ENCODE results near the gene FABP3. TPM values are rescaled to one million over a fixed set of nuclear protein-coding genes. Genes with fewer than 3 reads are reported as not detected.

Gene FABP3
- total and polyA plus RNA-seq, 10 of the 15 experiments (the other 5 are each of a cell fraction or from before 2014, with no cell fraction given) = 0.36 to 1.2 (median 0.67) TPM; not detected in 2

DNA sequence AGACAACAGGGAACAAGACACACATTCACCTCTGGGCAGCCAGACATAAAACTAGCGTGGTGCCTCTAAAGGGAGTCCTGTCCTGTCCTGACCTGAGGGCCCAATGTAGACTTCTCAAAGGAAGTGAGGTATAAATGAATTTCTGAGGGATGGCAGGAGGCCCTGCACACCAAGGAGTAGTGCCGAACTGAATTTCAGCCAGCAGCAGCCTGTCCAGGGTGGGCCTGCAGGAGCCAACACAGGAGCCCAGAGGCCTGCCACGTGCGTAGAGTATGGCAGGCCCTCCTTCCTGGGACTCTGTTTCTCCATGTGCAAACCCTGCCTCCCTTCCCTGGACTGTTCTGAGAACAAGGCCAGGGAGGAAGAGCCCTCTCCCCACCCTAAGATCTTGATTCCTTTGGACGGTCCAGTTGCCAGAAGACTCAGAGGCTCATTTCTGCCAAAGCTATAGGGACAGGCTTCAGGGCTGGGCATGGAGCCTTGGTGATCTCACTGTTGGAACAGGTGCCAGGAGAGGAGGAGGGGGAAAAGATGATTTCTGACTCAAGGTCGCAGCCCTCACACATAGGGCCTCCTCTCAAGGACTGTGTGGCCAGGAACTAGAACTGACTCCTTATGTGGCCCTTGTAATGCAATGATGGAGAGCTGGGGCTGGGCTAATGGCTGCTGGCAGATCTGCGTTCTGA lies 1.8 kb upstream of the FABP3 start:
- FAIRE-seq (no peak), DNase-seq (ENCODE audit: low read depth, low spot score) (no peak), ATAC-seq (no peak)
- Histone ChIP-seq H3K36me3 (ENCODE audit: control insufficient read depth in 2 of 2, insufficient read depth in 2 of 2, low read length in 1 of 2) (no peaks in the 10 kb centered on the region), H3K9me3 (replicated peaks; ENCODE audit: control insufficient read depth, insufficient read depth, low read length) (no peaks in the 10 kb centered on the region), H3K27me3 (replicated peaks in 1 of 2; ENCODE audit: control insufficient read depth in 2 of 2, insufficient read depth in 2 of 2, low read length in 1 of 2) (no peaks in the 10 kb centered on the region), H2AFZ (ENCODE audit: control insufficient read depth, low read depth, low read length) (no peak overlapping the region), H3K4me2 (ENCODE audit: control insufficient read depth, insufficient read depth) (no peak overlapping the region), H3K27ac (ENCODE audit: control insufficient read depth, insufficient read depth) (no peak overlapping the region), H3K4me1 (ENCODE audit: control insufficient read depth, insufficient read depth, low read length) (no peaks in the 10 kb centered on the region), H4K20me1 (ENCODE audit: control insufficient read depth, insufficient read depth) (no peaks in the 10 kb centered on the region), H3K4me3 (no peak overlapping the region), H3K79me2 (ENCODE audit: control insufficient read depth, insufficient read depth, low read length) (no peaks in the 10 kb centered on the region), H3K9ac (ENCODE audit: control insufficient read depth, insufficient read depth, low read length) (no peak overlapping the region)
- ChIA-PET RAD21 (ENCODE audit: unreplicated experiment) (interaction anchor here (0.5 to 2.3 kb wide), 4 partner anchors 20 to 242 kb away, joined by 3 to 15 read pairs (median 8); no protein-coding TSS in a partner anchor), POLR2A (no interaction called here), CTCF (interaction anchor here (0.6 to 5.5 kb wide), 7 partner anchors 21 to 629 kb away, joined by 3 to 42 read pairs (median 4); no protein-coding TSS in a partner anchor), SMC1A (ENCODE audit: uncharacterized antibody, unreplicated experiment) (interaction anchor here (1.6 to 2.4 kb wide), 2 partner anchors 20 to 22 kb away, joined by 3 to 7 read pairs; no protein-coding TSS in a partner anchor)
- BruUV-seq (replicated peaks) = no TSS peak
- TF ChIP-seq, protein P1, sequence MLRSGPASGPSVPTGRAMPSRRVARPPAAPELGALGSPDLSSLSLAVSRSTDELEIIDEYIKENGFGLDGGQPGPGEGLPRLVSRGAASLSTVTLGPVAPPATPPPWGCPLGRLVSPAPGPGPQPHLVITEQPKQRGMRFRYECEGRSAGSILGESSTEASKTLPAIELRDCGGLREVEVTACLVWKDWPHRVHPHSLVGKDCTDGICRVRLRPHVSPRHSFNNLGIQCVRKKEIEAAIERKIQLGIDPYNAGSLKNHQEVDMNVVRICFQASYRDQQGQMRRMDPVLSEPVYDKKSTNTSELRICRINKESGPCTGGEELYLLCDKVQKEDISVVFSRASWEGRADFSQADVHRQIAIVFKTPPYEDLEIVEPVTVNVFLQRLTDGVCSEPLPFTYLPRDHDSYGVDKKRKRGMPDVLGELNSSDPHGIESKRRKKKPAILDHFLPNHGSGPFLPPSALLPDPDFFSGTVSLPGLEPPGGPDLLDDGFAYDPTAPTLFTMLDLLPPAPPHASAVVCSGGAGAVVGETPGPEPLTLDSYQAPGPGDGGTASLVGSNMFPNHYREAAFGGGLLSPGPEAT (IDR thresholded peaks at IDR 0.05; ENCODE audit: low read depth) = no peak
- in situ Hi-C loops (cut with MboI) (no loop called here), intact Hi-C loops (cut with micrococcal nuclease; ENCODE audit: unreplicated experiment) (no loop called here)
- WGBS (ENCODE audit: insufficient coverage, insufficient replicate concordance, low lambda C conversion rate, missing lambda C conversion rate) = 91% methylated on average over 7 of the region's 7 CpGs

DNA sequence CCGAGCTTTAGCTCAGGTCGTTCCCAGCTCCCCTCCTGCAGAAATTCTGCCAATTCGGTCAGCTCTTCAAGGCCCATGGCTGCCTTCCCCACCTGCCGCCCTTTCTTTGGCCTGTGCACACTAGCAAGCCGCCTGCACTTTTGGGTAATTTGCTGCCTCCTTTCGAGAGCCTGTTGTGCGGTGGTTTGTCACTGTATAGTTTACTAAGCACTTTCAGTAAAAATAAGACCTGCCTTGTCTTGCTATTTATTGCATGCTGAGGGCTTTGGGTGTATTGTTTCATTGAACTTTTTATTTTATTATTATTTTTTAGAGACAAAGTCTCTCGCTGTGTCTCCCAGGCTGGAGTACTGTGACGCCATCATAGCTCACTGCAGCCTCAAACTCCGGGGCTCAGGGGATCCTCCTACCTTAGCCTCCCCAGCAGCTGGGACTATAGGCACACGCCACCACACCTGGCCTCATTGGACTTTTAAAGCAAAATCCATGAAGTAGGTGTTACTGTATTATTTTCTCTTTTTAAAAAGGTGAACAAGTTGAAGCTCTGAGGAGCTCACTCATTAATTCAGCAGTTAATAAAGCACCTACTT lies 1.1 kb upstream of the FABP3 start:
- H3K4me2 ChIP-seq (ENCODE audit: control insufficient read depth, insufficient read depth) = 0 out of 2 replicates have a peak overlapping the region, but pooled peaks have one; percentile 4
- CTCF ChIA-PET = interaction anchor here (0.6 to 5.5 kb wide), 13 partner anchors 10 to 629 kb away, joined by 3 to 42 read pairs (median 3); no protein-coding TSS in a partner anchor
- POLR2A ChIA-PET = interaction anchor here (0.6 to 1.4 kb wide), 3 partner anchors 21 to 334 kb away, joined by 4 read pairs; no protein-coding TSS in a partner anchor
- no peak overlapping the region for H2AFZ ChIP-seq (ENCODE audit: control insufficient read depth, low read depth, low read length)
- no peaks in the 10 kb centered on the region for H3K4me1 ChIP-seq (ENCODE audit: control insufficient read depth, insufficient read depth, low read length)
- RAD21 ChIA-PET (ENCODE audit: unreplicated experiment) = interaction anchor here (0.5 to 2.3 kb wide), 9 partner anchors 10 to 243 kb away, joined by 3 to 15 read pairs (median 4); no protein-coding TSS in a partner anchor
- no peak overlapping the region for H3K9ac ChIP-seq (ENCODE audit: control insufficient read depth, insufficient read depth, low read length)
- intact Hi-C loops (cut with micrococcal nuclease; ENCODE audit: unreplicated experiment) (no loop called here), in situ Hi-C loops (cut with MboI) (no loop called here)
- no peaks in the 10 kb centered on the region for H4K20me1 ChIP-seq (ENCODE audit: control insufficient read depth, insufficient read depth)
- FAIRE-seq (no peak), ATAC-seq (peak; percentile 37; the same call in 2 of the 3 replicates), DNase-seq (ENCODE audit: low read depth, low spot score) (no peak)
- SMC1A ChIA-PET (ENCODE audit: uncharacterized antibody, unreplicated experiment) = interaction anchor here (0.9 to 2.4 kb wide), 7 partner anchors 13 to 193 kb away, joined by 3 to 7 read pairs (median 3); partner anchors contain the start of genes SNRNP40 and ZCCHC17
- H3K4me3 ChIP-seq = no peak overlapping the region
- H3K36me3 ChIP-seq (ENCODE audit: control insufficient read depth in 2 of 2, insufficient read depth in 2 of 2, low read length in 1 of 2) = no peaks in the 10 kb centered on the region; a peak in 1 of 4 replicates
- no peaks in the 10 kb centered on the region for H3K27me3 ChIP-seq (replicated peaks in 1 of 2; ENCODE audit: control insufficient read depth in 2 of 2, insufficient read depth in 2 of 2, low read length in 1 of 2)
- H3K79me2 ChIP-seq (ENCODE audit: control insufficient read depth, insufficient read depth, low read length) = no peaks in the 10 kb centered on the region
- no peaks in the 10 kb centered on the region for H3K9me3 ChIP-seq (replicated peaks; ENCODE audit: control insufficient read depth, insufficient read depth, low read length)
- no peak overlapping the region for H3K27ac ChIP-seq (ENCODE audit: control insufficient read depth, insufficient read depth)
- BruUV-seq (replicated peaks) = no TSS peak
- WGBS (ENCODE audit: insufficient coverage, insufficient replicate concordance, low lambda C conversion rate, missing lambda C conversion rate) = 61% methylated on average over 11 of the region's 11 CpGs
- TF ChIP-seq, protein P2, sequence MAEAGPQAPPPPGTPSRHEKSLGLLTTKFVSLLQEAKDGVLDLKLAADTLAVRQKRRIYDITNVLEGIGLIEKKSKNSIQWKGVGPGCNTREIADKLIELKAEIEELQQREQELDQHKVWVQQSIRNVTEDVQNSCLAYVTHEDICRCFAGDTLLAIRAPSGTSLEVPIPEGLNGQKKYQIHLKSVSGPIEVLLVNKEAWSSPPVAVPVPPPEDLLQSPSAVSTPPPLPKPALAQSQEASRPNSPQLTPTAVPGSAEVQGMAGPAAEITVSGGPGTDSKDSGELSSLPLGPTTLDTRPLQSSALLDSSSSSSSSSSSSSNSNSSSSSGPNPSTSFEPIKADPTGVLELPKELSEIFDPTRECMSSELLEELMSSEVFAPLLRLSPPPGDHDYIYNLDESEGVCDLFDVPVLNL (IDR thresholded peaks at IDR 0.05; ENCODE audit: low read depth, low read length) = no peak
- TF ChIP-seq ASH2L (IDR thresholded peaks at IDR 0.05; ENCODE audit: borderline replicate concordance, low read depth) (no peak), KDM1A (IDR thresholded peaks at IDR 0.05; ENCODE audit: borderline replicate concordance) (no peak)
- TF ChIP-seq, protein P3, sequence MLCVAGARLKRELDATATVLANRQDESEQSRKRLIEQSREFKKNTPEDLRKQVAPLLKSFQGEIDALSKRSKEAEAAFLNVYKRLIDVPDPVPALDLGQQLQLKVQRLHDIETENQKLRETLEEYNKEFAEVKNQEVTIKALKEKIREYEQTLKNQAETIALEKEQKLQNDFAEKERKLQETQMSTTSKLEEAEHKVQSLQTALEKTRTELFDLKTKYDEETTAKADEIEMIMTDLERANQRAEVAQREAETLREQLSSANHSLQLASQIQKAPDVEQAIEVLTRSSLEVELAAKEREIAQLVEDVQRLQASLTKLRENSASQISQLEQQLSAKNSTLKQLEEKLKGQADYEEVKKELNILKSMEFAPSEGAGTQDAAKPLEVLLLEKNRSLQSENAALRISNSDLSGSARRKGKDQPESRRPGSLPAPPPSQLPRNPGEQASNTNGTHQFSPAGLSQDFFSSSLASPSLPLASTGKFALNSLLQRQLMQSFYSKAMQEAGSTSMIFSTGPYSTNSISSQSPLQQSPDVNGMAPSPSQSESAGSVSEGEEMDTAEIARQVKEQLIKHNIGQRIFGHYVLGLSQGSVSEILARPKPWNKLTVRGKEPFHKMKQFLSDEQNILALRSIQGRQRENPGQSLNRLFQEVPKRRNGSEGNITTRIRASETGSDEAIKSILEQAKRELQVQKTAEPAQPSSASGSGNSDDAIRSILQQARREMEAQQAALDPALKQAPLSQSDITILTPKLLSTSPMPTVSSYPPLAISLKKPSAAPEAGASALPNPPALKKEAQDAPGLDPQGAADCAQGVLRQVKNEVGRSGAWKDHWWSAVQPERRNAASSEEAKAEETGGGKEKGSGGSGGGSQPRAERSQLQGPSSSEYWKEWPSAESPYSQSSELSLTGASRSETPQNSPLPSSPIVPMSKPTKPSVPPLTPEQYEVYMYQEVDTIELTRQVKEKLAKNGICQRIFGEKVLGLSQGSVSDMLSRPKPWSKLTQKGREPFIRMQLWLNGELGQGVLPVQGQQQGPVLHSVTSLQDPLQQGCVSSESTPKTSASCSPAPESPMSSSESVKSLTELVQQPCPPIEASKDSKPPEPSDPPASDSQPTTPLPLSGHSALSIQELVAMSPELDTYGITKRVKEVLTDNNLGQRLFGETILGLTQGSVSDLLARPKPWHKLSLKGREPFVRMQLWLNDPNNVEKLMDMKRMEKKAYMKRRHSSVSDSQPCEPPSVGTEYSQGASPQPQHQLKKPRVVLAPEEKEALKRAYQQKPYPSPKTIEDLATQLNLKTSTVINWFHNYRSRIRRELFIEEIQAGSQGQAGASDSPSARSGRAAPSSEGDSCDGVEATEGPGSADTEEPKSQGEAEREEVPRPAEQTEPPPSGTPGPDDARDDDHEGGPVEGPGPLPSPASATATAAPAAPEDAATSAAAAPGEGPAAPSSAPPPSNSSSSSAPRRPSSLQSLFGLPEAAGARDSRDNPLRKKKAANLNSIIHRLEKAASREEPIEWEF (IDR thresholded peaks at IDR 0.05; ENCODE audit: insufficient replicate concordance, low read depth, low read length) = no peak

Data from GM12878 (cell line).